Measurements from ENCODE around the gene DPH3.

Gene DPH3

DNA sequence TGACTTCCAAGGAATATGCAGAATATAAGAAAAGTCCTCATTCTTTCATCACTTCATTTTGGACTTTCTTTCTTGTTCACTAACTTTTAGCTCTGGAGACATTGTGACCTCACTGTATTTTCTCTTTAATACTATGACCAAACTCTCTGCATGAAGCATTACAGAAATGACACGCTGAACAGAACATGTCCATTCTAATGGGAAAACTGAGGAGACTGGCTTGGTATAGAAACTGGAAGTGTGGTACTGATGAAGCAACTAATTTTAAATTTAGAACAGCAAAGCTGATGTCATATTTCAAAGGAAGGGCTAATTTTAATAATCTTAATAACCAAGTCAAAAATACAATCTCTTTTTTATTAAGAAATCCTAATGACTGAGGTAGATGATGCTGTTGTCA lies 4.7 kb downstream of the DPH3 start:
- no peak overlapping the region for H3K27ac Mint-ChIP-seq (ENCODE audit: low read depth)
- H3K9me3 Mint-ChIP-seq: no peaks in the 10 kb centered on the region
- peaks cover 12% of the 10 kb centered on the region for H3K4me1 Mint-ChIP-seq
- H3K27me3 Mint-ChIP-seq: no peaks in the 10 kb centered on the region
- H3K4me3 Mint-ChIP-seq: no peak overlapping the region
- H3K36me3 Mint-ChIP-seq (ENCODE audit: insufficient read depth): peaks cover 13% of the 10 kb centered on the region
- ATAC-seq (replicated peaks; ENCODE audit: extremely low read depth, poor library complexity, severe bottlenecking): no peak
- no peak for DNase-seq (ENCODE audit: low spot score in 2 of 2)

GRCh38 chr3:16258866-16259265 lies 5.9 kb downstream of the DPH3 start:
- no peak for DNase-seq (ENCODE audit: low spot score in 2 of 2)
- H3K4me3 Mint-ChIP-seq: no peak overlapping the region

GRCh38 chr3:16258177-16258576 lies 6.6 kb downstream of the DPH3 start:
- DNase-seq (ENCODE audit: low spot score in 2 of 2) (no peak), ATAC-seq (replicated peaks; ENCODE audit: extremely low read depth, poor library complexity, severe bottlenecking) (no peak)
- Mint-ChIP-seq H3K27ac (ENCODE audit: low read depth) (no peak overlapping the region), H3K4me1 (peaks cover 5% of the 10 kb centered on the region), H3K9me3 (no peaks in the 10 kb centered on the region), H3K36me3 (ENCODE audit: insufficient read depth) (peaks cover 6% of the 10 kb centered on the region), H3K27me3 (no peaks in the 10 kb centered on the region), H3K4me3 (no peak overlapping the region)

More at GRCh38 chr3:16258866-16259265, 5.9 kb downstream of the DPH3 start:
- H3K27ac Mint-ChIP-seq (ENCODE audit: low read depth): no peak overlapping the region
- peaks cover 7% of the 10 kb centered on the region for H3K4me1 Mint-ChIP-seq
- no peaks in the 10 kb centered on the region for H3K9me3 Mint-ChIP-seq
- no peak for ATAC-seq (replicated peaks; ENCODE audit: extremely low read depth, poor library complexity, severe bottlenecking)
- peaks cover 6% of the 10 kb centered on the region for H3K36me3 Mint-ChIP-seq (ENCODE audit: insufficient read depth)
- no peaks in the 10 kb centered on the region for H3K27me3 Mint-ChIP-seq

DNA sequence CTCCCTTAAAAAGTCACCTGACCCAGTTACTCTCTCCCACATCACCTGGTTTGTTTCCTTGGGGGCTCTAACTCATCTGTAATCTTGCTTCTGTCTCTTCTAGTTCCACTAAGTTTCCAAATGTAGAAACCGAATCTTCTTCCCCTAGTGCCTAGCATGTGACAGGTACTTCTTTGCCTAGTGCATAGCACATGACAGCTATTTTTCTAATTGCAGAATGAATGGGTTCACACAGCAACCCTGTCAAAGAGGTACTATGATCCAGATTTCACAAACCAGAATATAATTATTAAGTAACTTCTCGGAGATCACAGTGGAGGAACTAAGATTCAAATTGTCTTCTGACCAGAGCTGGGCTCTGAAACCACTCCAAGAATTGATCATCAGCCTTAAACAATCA lies 7.4 kb downstream of the DPH3 start:
- no peak for DNase-seq (ENCODE audit: low spot score in 2 of 2)
- Mint-ChIP-seq H3K36me3 (ENCODE audit: insufficient read depth) (peaks cover 6% of the 10 kb centered on the region), H3K27me3 (no peaks in the 10 kb centered on the region), H3K4me1 (peaks cover 5% of the 10 kb centered on the region), H3K9me3 (no peaks in the 10 kb centered on the region), H3K4me3 (no peak overlapping the region), H3K27ac (ENCODE audit: low read depth) (no peak overlapping the region)
- ATAC-seq (replicated peaks; ENCODE audit: extremely low read depth, poor library complexity, severe bottlenecking): no peak

- ATAC-seq (replicated peaks; ENCODE audit: extremely low read depth, poor library complexity, severe bottlenecking) (no peak), DNase-seq (ENCODE audit: low spot score in 2 of 2) (no peak)
- Mint-ChIP-seq H3K9me3 (no peaks in the 10 kb centered on the region), H3K27me3 (no peaks in the 10 kb centered on the region), H3K36me3 (ENCODE audit: insufficient read depth) (peaks cover 3% of the 10 kb centered on the region), H3K4me3 (no peak overlapping the region), H3K4me1 (peaks cover 5% of the 10 kb centered on the region), H3K27ac (ENCODE audit: low read depth) (no peak overlapping the region)
These were observed 9.0 kb downstream of the DPH3 start for GRCh38 chr3:16255726-16256125.

DNA sequence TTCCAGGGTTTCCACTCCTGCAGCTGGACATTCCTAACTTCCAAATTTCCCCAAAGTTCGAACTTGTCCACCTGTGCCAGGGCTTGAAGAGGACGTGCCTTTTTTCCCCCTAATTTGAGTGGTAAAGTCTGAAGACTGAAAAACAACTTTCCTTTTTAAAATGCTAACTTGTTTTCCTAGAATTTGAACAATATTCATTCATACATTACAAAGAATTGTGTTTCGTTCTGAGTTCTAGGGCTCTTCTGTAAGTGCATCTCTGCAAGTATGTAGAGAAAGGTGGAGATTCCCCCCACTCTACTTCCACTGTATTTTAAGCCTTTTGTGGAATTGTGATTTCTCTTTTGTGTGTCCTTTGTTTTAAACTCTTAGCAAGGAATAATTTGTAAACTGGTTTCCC lies 9.4 kb downstream of the DPH3 start:
- Mint-ChIP-seq H3K4me1 (peaks cover 5% of the 10 kb centered on the region), H3K9me3 (no peaks in the 10 kb centered on the region), H3K27ac (ENCODE audit: low read depth) (no peak overlapping the region), H3K4me3 (no peak overlapping the region), H3K36me3 (ENCODE audit: insufficient read depth) (peaks cover 3% of the 10 kb centered on the region), H3K27me3 (no peaks in the 10 kb centered on the region)
- DNase-seq (ENCODE audit: low spot score in 2 of 2): no peak
- ATAC-seq (replicated peaks; ENCODE audit: extremely low read depth, poor library complexity, severe bottlenecking): no peak

DNA sequence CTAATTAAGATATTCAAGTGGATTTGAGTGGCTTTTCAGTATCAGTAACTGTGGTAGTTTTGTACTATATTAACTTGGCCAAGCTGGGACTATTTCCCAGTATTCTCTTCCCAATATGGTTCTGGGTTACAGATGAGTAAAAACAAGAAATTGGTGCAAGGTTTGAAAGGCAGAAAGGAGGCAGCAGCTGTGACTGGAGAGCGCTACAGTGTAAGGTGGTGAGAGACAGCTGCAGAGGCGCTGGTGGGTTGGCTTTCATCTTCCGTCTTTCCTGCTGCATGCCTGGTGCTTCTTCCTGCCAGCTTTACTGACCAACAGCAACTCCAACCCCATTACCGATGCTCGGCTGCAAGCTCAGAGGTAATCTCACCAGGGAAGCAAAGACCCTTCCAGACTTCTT lies 9.8 kb downstream of the DPH3 start:
- Mint-ChIP-seq H3K4me1 (peaks cover 5% of the 10 kb centered on the region), H3K36me3 (ENCODE audit: insufficient read depth) (peaks cover 3% of the 10 kb centered on the region), H3K27ac (ENCODE audit: low read depth) (no peak overlapping the region), H3K9me3 (no peaks in the 10 kb centered on the region), H3K4me3 (no peak overlapping the region), H3K27me3 (no peaks in the 10 kb centered on the region)
- DNase-seq (ENCODE audit: low spot score in 2 of 2) (no peak), ATAC-seq (replicated peaks; ENCODE audit: extremely low read depth, poor library complexity, severe bottlenecking) (no peak)

GRCh38 chr3:16253601-16254000 lies 11.1 kb downstream of the DPH3 start:
- Mint-ChIP-seq H3K27me3 (no peaks in the 10 kb centered on the region), H3K4me3 (no peak overlapping the region), H3K4me1 (peaks cover 5% of the 10 kb centered on the region), H3K36me3 (ENCODE audit: insufficient read depth) (no peaks in the 10 kb centered on the region), H3K9me3 (no peaks in the 10 kb centered on the region), H3K27ac (ENCODE audit: low read depth) (no peak overlapping the region)
- no peak for ATAC-seq (replicated peaks; ENCODE audit: extremely low read depth, poor library complexity, severe bottlenecking)
- DNase-seq (ENCODE audit: low spot score in 2 of 2): no peak

DNA sequence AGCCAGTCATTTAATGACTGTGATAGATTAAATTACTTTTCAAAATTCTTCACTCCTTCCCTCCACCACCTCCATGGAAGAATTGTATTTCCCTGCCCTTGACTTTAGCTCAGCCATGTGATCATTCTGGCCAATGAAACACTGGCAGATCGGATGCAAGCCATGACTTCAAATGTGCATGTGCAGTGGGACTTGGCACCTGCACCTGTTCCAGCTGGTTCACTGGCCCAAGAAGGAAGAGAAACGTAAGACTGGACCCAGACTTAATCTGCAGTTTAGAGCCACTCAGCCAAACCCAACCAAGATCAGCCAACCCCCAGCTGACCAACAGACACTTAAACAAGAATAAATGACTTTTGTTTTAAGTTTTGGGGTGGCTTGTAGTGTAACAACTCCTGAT lies 11.8 kb downstream of the DPH3 start:
- no peaks in the 10 kb centered on the region for H3K36me3 Mint-ChIP-seq (ENCODE audit: insufficient read depth)
- DNase-seq (ENCODE audit: low spot score in 2 of 2): no peak
- no peak overlapping the region for H3K4me3 Mint-ChIP-seq
- no peak for ATAC-seq (replicated peaks; ENCODE audit: extremely low read depth, poor library complexity, severe bottlenecking)
- H3K4me1 Mint-ChIP-seq: peaks cover 5% of the 10 kb centered on the region
- no peak overlapping the region for H3K27ac Mint-ChIP-seq (ENCODE audit: low read depth)
- H3K27me3 Mint-ChIP-seq: no peaks in the 10 kb centered on the region
- H3K9me3 Mint-ChIP-seq: no peaks in the 10 kb centered on the region

GRCh38 chr3:16252243-16252978 lies 12.3 kb downstream of the DPH3 start:
- DNase-seq (ENCODE audit: low spot score in 2 of 2): no peak
- Mint-ChIP-seq H3K4me1 (peaks cover 6% of the 10 kb centered on the region), H3K27me3 (no peaks in the 10 kb centered on the region), H3K36me3 (ENCODE audit: insufficient read depth) (no peaks in the 10 kb centered on the region), H3K27ac (ENCODE audit: low read depth) (no peak overlapping the region), H3K9me3 (no peaks in the 10 kb centered on the region), H3K4me3 (no peak overlapping the region)
- ATAC-seq (replicated peaks; ENCODE audit: extremely low read depth, poor library complexity, severe bottlenecking): no peak

DNA sequence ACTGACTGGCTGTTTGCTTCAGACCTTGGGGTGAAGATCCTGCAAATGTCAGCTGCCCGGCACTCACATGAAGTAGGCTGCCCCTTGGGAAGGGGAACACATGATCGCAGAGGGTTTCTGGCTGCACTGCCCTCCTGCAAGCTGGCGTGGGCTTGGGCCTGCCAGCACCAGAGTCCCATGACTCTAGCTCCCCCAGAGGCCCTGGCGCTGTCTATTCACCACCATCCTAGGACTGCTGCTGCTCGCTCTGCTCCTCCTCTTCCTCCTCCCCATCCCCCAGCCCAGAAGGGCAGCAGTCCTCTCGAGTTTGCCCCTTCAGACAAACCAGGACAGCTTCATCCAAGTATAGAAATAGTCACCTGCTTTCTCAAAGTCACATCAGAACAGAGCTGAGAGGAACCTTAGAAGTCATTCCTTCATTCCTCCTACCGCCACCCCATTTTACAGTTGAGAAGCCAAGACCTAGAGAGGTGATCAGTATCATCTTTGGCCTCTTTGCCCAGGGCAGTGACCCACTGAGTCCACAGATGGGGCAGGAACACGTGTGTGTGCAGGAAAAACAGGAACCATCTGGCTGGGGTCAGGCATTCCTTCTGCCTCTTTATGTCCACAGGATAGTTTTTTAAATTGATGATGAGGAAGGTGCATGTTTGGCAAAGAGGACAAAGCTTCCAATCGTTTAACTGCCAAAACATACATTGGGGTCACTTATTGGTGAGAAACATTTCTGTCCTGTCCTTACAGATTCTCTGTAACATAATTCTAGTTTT lies 13.2 kb downstream of the DPH3 start:
- ATAC-seq (replicated peaks; ENCODE audit: extremely low read depth, poor library complexity, severe bottlenecking) (no peak), DNase-seq (ENCODE audit: low spot score in 2 of 2) (no peak)
- no peaks in the 10 kb centered on the region for H3K36me3 Mint-ChIP-seq (ENCODE audit: insufficient read depth)
- H3K4me3 Mint-ChIP-seq: no peak overlapping the region
- H3K27me3 Mint-ChIP-seq: no peaks in the 10 kb centered on the region
- H3K27ac Mint-ChIP-seq (ENCODE audit: low read depth): no peak overlapping the region
- H3K9me3 Mint-ChIP-seq: no peaks in the 10 kb centered on the region
- H3K4me1 Mint-ChIP-seq: peaks cover 13% of the 10 kb centered on the region

DNA sequence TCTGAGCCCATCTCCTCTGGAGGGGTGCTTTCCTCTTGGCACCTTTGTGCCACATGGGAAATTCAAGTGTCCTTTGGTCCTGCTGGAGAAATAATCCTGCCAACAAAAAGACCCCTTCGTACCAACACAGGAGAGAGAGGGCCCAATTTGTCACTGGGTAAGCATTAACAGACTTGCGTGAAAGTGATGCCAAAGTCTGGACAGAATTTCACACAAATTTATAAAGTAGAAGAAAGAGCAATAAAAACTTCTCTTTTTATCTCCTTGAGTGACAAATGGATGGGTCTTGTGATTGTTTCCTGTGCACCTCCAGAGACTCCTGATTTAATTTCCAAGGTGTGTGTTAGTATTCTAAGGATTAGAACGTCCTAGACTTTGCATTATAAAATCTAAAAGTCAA lies 14.9 kb downstream of the DPH3 start:
- DNase-seq (ENCODE audit: low spot score in 2 of 2) (no peak), ATAC-seq (replicated peaks; ENCODE audit: extremely low read depth, poor library complexity, severe bottlenecking) (no peak)
- H3K27me3 Mint-ChIP-seq: no peaks in the 10 kb centered on the region
- H3K4me1 Mint-ChIP-seq: peaks cover 11% of the 10 kb centered on the region
- H3K9me3 Mint-ChIP-seq: no peaks in the 10 kb centered on the region
- no peaks in the 10 kb centered on the region for H3K36me3 Mint-ChIP-seq (ENCODE audit: insufficient read depth)
- H3K27ac Mint-ChIP-seq (ENCODE audit: low read depth): no peak overlapping the region
- H3K4me3 Mint-ChIP-seq: no peak overlapping the region

DNA sequence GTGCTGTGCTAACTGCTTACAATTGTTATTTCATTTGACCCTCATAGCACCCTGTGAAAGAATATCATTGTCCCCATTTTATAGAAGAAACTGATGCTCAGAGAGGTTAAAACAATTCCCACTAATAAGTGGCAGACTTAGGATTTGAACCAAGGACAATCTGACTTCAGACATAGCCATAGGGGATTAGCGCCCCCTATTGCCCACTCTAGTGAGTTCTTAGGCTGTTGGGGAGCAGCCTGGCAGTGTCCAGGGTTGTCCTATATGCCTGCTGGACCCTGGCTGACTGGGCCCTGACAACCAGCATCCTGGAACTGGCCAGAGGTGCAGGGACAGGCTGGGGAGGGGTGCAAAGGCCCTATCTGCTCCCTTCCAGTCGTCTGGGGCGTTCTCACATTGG lies 15.4 kb downstream of the DPH3 start:
- Mint-ChIP-seq H3K9me3 (no peaks in the 10 kb centered on the region), H3K27me3 (no peaks in the 10 kb centered on the region), H3K36me3 (ENCODE audit: insufficient read depth) (no peaks in the 10 kb centered on the region), H3K4me3 (no peak overlapping the region), H3K27ac (ENCODE audit: low read depth) (no peak overlapping the region), H3K4me1 (peaks cover 8% of the 10 kb centered on the region)
- DNase-seq (ENCODE audit: low spot score in 2 of 2): no peak
- no peak for ATAC-seq (replicated peaks; ENCODE audit: extremely low read depth, poor library complexity, severe bottlenecking)
